T-helper 17 cell (primary cell): ENCODE data around the gene POU3F1. TPM values are rescaled to one million over a fixed set of nuclear protein-coding genes. Genes with fewer than 3 reads are reported as not detected.

Source experiments
- ATAC-seq: fragments of 150-1000 bp; cut with Tn5 transposase; 2 replicates; pipeline ENCODE4 v1.10.0; 2021; ENCODE audit warnings: mild to moderate bottlenecking, moderate library complexity
- DNase-seq, 3 donors: peaks; one replicate each; pipeline versions ENCODE4 v3.0.0 to v3.0.0-alpha.2; 2020 to 2021
- H3K9me3 ChIP-seq: one replicate; pipeline ENCODE4 v1.7.0; 2013; ENCODE audit warnings: low read length, mild to moderate bottlenecking; ENCODE audit not compliant: control insufficient read depth, poor library complexity, severe bottlenecking
- H3K27ac Mint-ChIP-seq: one replicate; pipeline ENCODE4 v1.8.0; 2022; ENCODE audit warnings: mild to moderate bottlenecking, moderate library complexity, mixed read lengths
- H3K27me3 Mint-ChIP-seq: one replicate; pipeline ENCODE4 v1.8.0; 2022; ENCODE audit warnings: mixed read lengths
- H3K36me3 Mint-ChIP-seq: one replicate; pipeline ENCODE4 v1.8.0; 2022; ENCODE audit warnings: low read depth, mixed read lengths
- H3K4me1 Mint-ChIP-seq: one replicate; pipeline ENCODE4 v1.8.0; 2022; ENCODE audit warnings: mild to moderate bottlenecking, mixed read lengths
- H3K4me3 Mint-ChIP-seq: one replicate; pipeline ENCODE4 v1.8.0; 2022; ENCODE audit warnings: mild to moderate bottlenecking, moderate library complexity, mixed read lengths
- total RNA-seq, 4 donors: library from RNA in 2 of 4; stranded (reverse) in 2 of 4; gene quantifications; one replicate each; pipeline ENCODE4 v1.2.3 and lab custom pipeline; 2022 to 2026

POU3F1 gene
- total RNA-seq, 2 donors from 2014 or later = 0.17 TPM; not detected in 1

DNA sequence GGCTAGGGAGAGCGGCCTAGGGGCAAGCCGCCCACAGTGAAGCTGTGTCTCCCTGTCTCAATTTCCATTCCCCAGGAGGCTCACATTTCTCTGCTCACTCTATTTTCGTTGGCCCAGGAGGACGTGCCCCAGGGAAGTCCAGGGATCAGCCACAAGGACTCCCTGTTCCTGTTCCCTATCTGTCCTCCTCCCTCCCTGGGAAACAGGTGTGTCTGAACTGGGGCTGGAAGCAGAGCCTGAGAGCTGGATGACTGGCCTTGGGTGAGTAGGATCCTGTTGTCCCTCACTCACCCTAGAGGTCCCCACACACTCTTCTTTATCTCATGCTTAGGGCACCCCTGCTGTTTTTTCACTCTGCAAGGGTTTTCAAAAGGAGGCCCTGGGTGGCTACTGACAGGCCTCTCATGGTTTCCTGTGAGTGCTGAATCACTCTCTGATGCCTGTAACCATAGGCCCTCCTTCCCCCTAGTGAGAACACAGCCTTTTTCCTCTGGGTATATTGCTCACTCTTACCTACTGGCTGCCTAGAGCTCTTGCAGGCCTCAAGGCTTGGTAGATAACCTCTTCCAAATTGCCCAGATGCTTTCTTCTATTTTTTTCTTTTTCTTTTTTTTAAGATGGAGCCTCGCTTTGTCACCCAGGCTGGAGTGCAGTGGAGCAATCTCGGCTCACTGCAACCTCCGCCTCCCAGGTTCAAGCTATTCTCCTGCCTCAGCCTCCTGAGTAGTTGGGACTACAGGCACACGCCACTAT lies 37.3 kb downstream of the POU3F1 start:
- H3K27ac Mint-ChIP-seq = no peak overlapping the region
- DNase-seq (no peak), ATAC-seq (no peak)
- H3K9me3 ChIP-seq = no peaks in the 10 kb centered on the region
- no peak overlapping the region for H3K4me3 Mint-ChIP-seq
- peaks cover 18% of the 10 kb centered on the region for H3K4me1 Mint-ChIP-seq
- H3K27me3 Mint-ChIP-seq = peaks cover 6% of the 10 kb centered on the region
- peaks cover 4% of the 10 kb centered on the region for H3K36me3 Mint-ChIP-seq

DNA sequence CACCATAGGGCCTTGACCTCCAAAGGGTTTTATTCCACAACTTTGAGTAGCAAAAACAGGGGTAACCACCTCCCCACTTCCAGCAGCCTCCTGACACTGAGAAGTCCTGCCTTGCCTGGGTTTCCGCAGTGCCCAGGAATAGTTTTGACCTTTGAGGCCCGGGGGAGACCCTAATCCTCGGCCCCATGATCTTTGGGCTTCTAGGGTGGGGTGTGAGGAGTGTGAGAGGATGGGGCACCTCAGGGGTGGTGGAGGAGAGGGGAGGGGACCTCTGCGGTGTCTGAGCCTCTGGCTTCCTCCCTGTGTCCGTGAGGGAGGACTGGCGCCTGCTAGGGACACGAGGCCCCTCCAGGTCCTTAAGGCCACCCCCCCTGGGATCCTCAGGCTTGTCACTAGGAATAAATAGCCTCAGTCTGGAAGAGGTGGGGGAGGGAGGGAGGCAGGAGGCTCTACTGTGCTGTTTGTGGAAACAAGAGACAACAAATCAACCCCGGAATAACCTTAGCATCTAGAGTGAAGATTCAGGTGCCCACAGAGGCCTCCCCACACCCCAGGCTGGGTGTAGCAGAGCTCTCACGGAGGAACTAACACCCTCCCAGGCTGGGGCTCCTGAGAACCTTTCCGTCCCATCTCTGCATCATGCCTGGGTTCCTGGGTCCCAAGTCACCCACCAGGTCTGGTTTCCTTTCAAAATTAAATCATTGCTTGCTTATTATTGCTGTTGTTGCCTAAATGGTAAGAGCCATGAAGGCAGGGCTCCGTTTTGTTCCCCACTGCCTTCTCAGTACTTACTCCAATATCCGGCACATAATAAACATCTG lies 40.4 kb downstream of the POU3F1 start:
- ATAC-seq = no peak
- Mint-ChIP-seq H3K27ac (no peak overlapping the region), H3K4me3 (peak overlapping the region; percentile 74), H3K27me3 (peaks cover 14% of the 10 kb centered on the region), H3K4me1 (peaks cover 7% of the 10 kb centered on the region), H3K36me3 (peaks cover 2% of the 10 kb centered on the region)
- no peaks in the 10 kb centered on the region for H3K9me3 ChIP-seq
- no peak for DNase-seq

DNA sequence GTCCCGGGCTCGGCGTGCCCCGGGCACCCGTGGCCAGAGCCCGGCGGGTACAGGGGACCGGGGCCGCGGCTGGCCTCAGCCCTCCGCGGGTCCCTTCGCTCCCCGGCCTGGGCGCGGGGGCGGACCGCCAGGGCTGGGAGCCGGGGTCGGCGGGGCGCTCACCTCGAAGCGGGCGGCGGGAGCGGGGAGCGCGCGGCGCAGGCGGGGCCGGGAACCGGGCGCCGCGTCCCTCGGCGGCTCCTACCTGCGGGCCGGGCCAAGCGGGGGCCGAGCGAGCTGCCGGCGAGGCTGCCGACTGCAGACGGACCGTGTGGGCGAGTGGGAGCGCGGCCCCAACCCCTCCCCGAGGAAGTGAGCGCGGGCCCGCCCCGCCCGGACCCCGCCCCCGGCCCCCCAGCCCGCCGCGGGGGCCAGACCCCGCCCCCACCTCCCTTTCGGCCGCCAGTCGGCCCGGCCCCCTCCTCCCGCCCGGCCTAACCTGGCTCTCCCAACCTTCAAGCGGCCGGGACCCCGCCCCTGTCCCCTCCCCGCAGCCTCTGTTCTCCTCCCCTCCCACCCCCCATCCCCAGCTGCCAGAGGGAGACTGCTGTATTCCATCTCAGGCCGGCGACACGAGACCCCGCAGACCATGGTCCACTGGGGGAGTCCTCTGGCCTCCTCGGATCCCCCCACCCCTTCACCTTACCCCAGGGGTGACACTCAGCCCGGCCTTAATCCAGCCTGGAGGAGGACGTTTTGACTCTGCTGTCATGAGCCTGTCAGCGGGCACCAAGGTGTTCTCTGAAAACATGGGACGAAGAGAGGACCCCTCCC lies 41.2 kb downstream of the POU3F1 start, which contains the start of gene FHL3:
FHL3 (minus strand) TSS at position 320 of the 813 bp plus-strand sequence. CDS start 6,102 bp downstream, outside the sequence.
- no peaks in the 10 kb centered on the region for H3K9me3 ChIP-seq
- peak within 1 kb of the TSS; percentile 89 for H3K4me3 Mint-ChIP-seq
- H3K27me3 Mint-ChIP-seq = peaks cover 14% of the 10 kb centered on the region
- DNase-seq = peak in 2 of 3 donors; percentile 59 to 61
- peaks cover 8% of the 10 kb centered on the region for H3K4me1 Mint-ChIP-seq
- H3K36me3 Mint-ChIP-seq = peaks cover 2% of the 10 kb centered on the region
- peak within 1 kb of the TSS; percentile 87 for H3K27ac Mint-ChIP-seq
- peak; percentile 57 for ATAC-seq

DNA sequence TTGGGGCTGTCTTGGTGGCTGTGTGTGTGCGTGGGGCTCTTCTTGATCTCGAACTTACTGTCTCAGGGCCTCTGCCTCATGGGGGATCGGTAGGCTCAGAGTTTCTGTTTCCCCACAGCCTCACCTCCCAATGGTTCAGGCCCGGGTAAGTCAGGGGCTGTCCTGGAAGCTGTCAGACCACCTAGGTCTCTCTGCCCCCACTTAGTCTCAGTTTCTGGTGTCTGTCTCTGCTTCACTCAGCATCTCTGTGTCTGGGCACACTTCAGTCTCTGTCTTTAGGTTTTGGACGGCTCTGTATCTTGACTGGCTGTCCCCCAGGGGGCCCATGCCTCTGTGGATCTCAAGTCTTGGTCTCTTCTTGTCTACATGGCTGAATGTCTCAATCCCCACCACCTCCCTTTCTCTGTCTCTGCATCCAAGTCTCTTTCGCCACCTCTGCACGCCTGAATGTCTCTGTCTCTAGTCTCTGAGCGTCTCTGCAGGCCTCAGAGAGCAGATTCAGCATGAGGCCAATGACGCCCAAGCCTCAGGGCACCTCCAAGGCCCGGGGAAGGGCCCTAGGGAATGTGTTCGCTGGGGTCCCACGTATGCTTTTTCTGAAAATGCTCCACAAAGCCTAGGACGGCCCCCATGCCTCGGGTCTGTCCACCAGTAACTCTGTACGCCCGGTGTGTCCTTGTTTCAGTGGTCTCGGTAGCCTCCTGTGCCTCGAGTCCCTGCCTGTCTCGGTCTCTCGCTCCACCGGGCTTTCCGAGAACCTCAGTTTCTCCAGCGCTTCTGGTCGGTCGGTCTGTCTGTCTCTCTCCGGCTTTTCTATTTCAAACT lies 42.1 kb downstream of the POU3F1 start:
- H3K9me3 ChIP-seq = no peaks in the 10 kb centered on the region
- Mint-ChIP-seq H3K27ac (peak overlapping the region; percentile 87), H3K4me3 (peak overlapping the region; percentile 89), H3K27me3 (peaks cover 14% of the 10 kb centered on the region), H3K36me3 (peaks cover 2% of the 10 kb centered on the region), H3K4me1 (peaks cover 11% of the 10 kb centered on the region)
- peak; percentile 48 for ATAC-seq
- no peak for DNase-seq

DNA sequence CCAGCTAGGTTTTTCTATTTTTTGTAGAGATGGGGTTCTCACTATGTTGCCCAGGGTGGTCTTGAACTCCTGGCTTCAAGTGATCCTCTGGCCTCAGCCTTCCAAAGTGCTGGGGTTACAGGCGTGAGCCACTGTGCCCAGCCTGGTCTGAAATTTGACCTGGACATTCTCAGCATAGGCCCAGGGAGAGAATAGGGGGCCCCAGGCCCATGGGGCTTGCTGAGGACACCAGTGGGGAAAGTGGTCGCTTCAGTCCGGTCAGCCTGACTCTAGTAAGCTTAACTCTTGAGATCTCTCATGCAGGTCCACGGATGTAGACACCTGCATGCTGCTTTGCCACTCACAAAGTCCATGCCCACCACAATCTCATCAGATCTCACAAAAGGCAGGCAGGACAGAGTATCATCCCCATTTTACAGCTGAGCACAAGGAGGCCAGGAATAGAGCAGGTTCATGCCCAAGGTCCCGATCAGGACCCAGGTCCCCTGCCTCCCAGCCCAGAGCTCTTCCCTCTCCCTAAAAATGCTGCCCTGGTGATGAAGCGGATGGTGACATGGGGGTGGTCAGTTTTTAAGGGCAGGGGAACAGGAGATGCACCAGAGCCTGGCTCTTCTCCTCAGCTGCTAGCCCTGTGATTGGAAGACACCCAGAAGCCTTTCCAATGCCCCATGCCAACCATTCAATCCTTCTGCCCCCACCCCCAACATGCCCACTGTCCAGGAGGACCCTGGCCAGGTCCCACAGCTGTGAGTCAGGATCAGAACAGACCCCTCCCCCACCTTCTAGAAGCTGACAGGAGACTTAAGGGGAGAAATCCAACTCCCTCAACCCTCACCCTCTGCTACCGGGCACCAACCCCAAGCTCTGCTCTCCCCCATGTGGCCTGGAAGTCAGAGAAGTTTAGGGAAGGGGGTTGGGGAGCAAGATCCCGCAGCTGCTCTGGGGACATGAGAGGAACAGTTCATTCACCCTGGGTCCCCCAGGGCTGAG lies 43.0 kb downstream of the POU3F1 start:
- Mint-ChIP-seq H3K27ac (peak overlapping the region; percentile 87), H3K27me3 (peaks cover 14% of the 10 kb centered on the region), H3K36me3 (peaks cover 2% of the 10 kb centered on the region), H3K4me3 (peak overlapping the region; percentile 89), H3K4me1 (peaks cover 14% of the 10 kb centered on the region)
- ATAC-seq = no peak
- no peak for DNase-seq
- H3K9me3 ChIP-seq = no peaks in the 10 kb centered on the region

DNA sequence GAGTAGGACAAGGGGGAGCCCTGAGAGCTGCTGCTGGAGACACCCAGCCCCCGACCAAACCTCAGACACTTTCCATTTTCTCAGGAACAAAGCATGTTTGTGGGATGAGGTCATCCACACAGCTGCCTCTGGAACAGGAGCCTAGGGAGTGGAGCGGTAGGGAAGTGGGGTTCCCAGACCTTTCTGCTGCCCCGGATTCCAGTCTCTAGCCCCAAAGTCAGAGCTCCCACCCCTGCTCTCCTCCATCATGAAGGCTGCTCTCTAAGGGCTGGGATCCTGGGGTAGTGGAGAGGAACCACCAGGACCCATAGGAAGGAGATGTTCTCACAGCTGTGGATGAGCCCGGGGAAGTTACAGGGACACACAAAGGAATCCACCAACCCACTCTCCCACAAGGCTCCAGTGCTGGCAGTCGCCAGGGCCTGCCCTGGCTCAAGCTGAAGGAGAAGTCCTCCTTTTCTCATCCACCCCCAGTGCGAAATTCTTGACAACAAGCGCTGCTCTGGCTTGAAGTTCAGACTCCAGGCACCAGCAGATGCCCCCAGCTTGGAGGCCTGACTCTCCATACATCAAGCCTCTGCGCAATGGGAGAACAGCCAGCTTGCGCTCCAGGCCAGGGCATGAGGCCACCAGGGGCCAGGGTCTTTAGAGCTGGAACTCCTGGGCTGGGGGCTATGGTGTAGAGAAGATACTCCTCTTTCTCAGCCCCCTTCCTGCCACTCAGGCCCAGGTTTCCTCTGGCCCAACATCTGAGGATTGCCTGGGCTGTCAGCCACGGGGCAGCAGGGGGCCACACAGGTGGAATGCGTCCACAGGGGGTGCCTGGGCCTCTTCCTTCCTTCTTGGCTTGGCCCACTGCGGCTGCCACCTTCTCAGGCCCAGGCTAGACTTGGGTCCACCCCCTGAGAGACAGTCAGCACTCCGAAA lies 45.8 kb downstream of the POU3F1 start:
- peaks cover 2% of the 10 kb centered on the region for H3K36me3 Mint-ChIP-seq
- DNase-seq (no peak), ATAC-seq (no peak)
- no peak overlapping the region for H3K4me3 Mint-ChIP-seq
- H3K27ac Mint-ChIP-seq = peak overlapping the region; percentile 71
- H3K27me3 Mint-ChIP-seq = peaks cover 14% of the 10 kb centered on the region
- H3K9me3 ChIP-seq = no peaks in the 10 kb centered on the region
- H3K4me1 Mint-ChIP-seq = peaks cover 14% of the 10 kb centered on the region

DNA sequence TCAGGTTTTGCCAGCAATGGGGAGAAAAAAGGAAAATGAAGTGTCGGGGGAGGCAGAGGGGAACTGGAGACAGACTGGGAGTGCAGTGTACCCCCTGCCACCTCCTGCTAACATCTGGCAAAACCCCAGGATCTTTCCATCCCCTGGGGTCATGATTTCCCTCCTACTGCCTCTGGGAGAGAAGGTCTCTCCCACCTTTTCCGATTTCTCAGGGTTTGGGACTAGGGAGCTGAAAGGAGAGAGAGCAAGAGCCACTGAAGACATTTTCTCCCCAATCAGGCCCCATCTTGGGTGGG lies 46.4 kb downstream of the POU3F1 start:
- peaks cover 14% of the 10 kb centered on the region for H3K27me3 Mint-ChIP-seq
- no peaks in the 10 kb centered on the region for H3K9me3 ChIP-seq
- DNase-seq (no peak), ATAC-seq (no peak)
- H3K36me3 Mint-ChIP-seq = peaks cover 4% of the 10 kb centered on the region
- H3K4me3 Mint-ChIP-seq = no peak overlapping the region
- H3K4me1 Mint-ChIP-seq = peaks cover 16% of the 10 kb centered on the region
- H3K27ac Mint-ChIP-seq = peak overlapping the region; percentile 71

DNA sequence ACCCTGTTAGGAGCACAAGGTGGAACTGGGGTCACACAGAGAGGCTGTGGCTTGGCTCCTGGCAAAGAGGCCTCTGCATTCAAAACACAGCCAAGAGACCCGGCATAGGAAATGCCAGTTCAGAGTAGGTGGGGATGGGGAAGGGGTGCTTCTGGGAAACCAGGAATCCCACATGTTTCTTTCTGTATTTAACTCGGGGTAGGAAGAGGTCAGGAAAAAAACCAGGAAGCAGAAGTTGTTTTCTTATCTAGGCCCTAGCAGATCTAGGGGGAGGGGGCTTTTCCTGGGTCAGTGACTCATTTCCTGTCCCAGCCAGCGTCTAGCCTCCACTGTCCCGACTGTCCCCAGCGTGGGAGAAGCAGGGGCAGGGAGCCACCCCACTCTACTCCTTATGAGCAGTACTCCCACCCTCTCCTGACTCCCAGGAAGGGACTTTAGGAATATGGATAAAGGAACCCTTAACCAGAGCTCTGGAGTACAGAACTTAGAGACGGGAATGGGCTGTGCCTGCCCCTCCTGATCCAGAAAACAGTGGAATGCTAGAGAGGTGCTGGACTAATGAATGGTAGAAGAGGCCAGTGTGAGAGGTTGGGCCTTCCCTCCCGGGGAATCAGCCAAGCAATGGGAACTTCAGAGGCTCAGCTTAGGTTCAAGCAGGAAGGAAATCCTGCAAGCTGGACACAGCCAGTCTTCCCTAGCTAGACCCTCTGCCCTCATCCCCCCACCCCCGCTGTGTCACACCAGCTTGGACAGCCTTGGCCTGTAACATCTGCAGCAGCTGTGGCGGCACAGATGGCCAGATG lies 47.0 kb downstream of the POU3F1 start:
- H3K4me3 Mint-ChIP-seq = no peak overlapping the region
- ATAC-seq (no peak), DNase-seq (no peak)
- H3K9me3 ChIP-seq = no peaks in the 10 kb centered on the region
- H3K36me3 Mint-ChIP-seq = peaks cover 6% of the 10 kb centered on the region
- peaks cover 20% of the 10 kb centered on the region for H3K4me1 Mint-ChIP-seq
- no peak overlapping the region for H3K27ac Mint-ChIP-seq
- peaks cover 16% of the 10 kb centered on the region for H3K27me3 Mint-ChIP-seq

DNA sequence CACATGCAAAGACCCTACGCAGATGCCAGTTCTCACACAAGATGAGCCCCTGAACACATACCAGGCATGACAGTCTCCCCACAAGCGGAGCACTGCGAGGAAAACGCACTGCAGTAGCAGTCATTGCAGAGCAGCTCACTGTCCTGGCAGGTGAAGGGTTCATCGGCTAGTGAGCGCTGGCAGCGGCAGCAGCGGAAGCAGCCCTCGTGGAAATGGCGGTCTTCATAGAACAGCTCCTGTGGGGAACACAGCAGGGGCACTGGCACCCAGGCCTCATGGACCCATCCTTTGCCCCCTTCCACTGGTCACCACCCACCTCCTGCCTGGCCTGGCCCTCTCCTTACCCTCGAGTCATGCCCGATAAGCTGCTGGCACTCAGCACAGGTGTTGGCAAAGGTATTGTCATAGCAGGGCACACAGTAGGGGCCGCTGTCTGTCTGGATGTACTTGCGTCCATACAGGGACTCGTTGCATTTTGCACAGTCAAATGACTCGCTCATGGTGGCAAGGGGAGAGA lies 47.6 kb downstream of the POU3F1 start:
- peak overlapping the region; percentile 2 for H3K27ac Mint-ChIP-seq
- DNase-seq (no peak), ATAC-seq (no peak)
- H3K27me3 Mint-ChIP-seq = peaks cover 9% of the 10 kb centered on the region
- H3K9me3 ChIP-seq = no peaks in the 10 kb centered on the region
- H3K4me3 Mint-ChIP-seq = no peak overlapping the region
- peaks cover 17% of the 10 kb centered on the region for H3K4me1 Mint-ChIP-seq
- H3K36me3 Mint-ChIP-seq = peaks cover 4% of the 10 kb centered on the region

DNA sequence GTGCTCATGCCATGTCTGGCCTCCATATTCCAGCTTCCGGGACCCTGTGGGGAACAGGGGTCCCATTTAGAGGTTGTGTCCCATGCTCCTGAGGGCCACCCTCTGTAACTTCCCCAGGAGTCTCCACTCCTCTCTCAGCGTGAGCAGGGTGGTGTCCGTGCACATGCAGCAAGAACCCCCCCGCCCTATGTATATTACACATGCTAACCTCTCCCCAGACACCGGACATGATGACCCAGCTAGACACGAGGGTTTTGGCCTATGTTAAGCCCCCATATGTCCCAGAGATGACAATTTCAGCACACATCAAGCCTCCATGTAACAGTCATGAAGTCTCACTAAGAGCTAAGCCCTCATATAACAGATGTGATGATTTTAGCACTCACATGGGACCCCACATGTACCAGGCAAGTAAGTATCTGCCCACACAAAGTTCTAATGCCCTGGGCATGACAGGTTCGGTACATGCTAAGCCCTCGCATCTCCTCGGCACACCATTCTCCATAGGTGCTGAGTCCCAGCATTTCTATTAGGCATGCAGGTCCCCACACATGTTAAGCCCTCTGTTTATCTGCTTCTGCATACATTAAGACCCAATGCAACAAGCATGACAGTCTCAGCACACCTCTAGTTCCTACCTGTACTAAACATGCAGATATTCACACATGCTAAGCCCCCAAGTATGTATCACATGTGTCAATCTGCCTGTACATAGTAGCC lies 48.3 kb downstream of the POU3F1 start:
- ATAC-seq = no peak
- DNase-seq = no peak
- no peak overlapping the region for H3K4me3 Mint-ChIP-seq
- no peaks in the 10 kb centered on the region for H3K9me3 ChIP-seq
- peaks cover 4% of the 10 kb centered on the region for H3K27me3 Mint-ChIP-seq
- H3K4me1 Mint-ChIP-seq = peaks cover 17% of the 10 kb centered on the region
- peaks cover 4% of the 10 kb centered on the region for H3K36me3 Mint-ChIP-seq
- H3K27ac Mint-ChIP-seq = peak overlapping the region; percentile 2
